ENCODE data around the gene THSD4.

GRCh38 chr15:71691458-71692417 lies 576.5 kb downstream of the THSD4 start:
- TF ChIP-seq, protein P1, sequence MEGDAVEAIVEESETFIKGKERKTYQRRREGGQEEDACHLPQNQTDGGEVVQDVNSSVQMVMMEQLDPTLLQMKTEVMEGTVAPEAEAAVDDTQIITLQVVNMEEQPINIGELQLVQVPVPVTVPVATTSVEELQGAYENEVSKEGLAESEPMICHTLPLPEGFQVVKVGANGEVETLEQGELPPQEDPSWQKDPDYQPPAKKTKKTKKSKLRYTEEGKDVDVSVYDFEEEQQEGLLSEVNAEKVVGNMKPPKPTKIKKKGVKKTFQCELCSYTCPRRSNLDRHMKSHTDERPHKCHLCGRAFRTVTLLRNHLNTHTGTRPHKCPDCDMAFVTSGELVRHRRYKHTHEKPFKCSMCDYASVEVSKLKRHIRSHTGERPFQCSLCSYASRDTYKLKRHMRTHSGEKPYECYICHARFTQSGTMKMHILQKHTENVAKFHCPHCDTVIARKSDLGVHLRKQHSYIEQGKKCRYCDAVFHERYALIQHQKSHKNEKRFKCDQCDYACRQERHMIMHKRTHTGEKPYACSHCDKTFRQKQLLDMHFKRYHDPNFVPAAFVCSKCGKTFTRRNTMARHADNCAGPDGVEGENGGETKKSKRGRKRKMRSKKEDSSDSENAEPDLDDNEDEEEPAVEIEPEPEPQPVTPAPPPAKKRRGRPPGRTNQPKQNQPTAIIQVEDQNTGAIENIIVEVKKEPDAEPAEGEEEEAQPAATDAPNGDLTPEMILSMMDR (conservative IDR thresholded peaks at IDR 0.05 in 1 of 2, IDR thresholded peaks at IDR 0.05 in 1 of 2; ENCODE audit: extremely low read depth in 1 of 2, insufficient read depth in 1 of 2, low read depth in 1 of 2, low read length in 2 of 2) = no peak
- TF ChIP-seq EZH2 (IDR thresholded peaks at IDR 0.05; ENCODE audit: borderline replicate concordance, low read length) = no peak
